Type B pancreatic cell (in vitro differentiated cells): ENCODE data around the gene FNDC1. TPM values are rescaled to one million over a fixed set of nuclear protein-coding genes. Genes with fewer than 3 reads are reported as not detected.

ENCODE experiments used
- DNase-seq: peaks from one replicate; pipeline ENCODE4 v3.0.0; 2021; ENCODE audit warnings: mixed read lengths; ENCODE audit not compliant: unreplicated experiment; ENCODE audit errors: extremely low spot score
- H3K27ac Mint-ChIP-seq: 2 replicates; pipeline ENCODE4 v1.8.0; 2021; ENCODE audit warnings: mild to moderate bottlenecking, mixed read lengths
- H3K27me3 Mint-ChIP-seq: 2 replicates; pipeline ENCODE4 v1.8.0; 2021; ENCODE audit warnings: mixed read lengths
- H3K36me3 Mint-ChIP-seq: 2 replicates; pipeline ENCODE4 v1.8.0; 2021; ENCODE audit warnings: mixed read lengths
- H3K4me1 Mint-ChIP-seq: one replicate; pipeline ENCODE4 v1.8.0; 2021; ENCODE audit warnings: mixed read lengths; ENCODE audit not compliant: unreplicated experiment
- H3K4me3 Mint-ChIP-seq: 2 replicates; pipeline ENCODE4 v1.8.0; 2021; ENCODE audit warnings: mild to moderate bottlenecking, mixed read lengths
- H3K9me3 Mint-ChIP-seq: 2 replicates; pipeline ENCODE4 v1.8.0; 2021; ENCODE audit warnings: mixed read lengths
- total RNA-seq: library from RNA; stranded (reverse); gene quantifications from 2 replicates; pipeline ENCODE4 v1.2.1, GENCODE V29; 2021; ENCODE audit warnings: low replicate concordance
- TF ChIP-seq, protein P1 (sequence below): fragments of 200-600 bp; sonication (generic); conservative IDR thresholded peaks from 2 replicates; pipeline ENCODE4 v1.5.0; 2021; ENCODE audit warnings: antibody characterized with exemption, mild to moderate bottlenecking

Gene FNDC1
- total RNA-seq, 1 donor from 2014 or later, result 1.7 TPM

DNA sequence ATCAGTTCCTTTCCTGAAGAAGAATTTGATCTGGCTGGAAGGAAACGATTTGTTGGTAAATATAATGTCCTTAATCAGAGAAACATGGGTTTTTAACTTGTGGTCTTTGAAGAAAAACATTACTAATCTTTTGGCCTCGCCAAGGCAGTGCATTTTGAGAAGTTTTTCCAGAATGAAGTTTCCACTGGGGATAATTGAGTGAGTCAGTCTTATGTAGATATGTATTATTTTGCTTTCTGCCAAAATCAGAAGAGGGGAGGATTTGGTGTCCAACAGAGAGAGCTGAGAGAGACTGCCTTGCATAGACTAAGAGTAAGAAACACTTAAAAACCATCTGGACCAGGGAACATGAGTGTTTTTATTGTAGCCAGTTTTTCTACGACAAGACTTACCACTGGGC lies 79.9 kb downstream of the FNDC1 start:
- Mint-ChIP-seq H3K27me3 (peaks cover 13% of the 10 kb centered on the region), H3K4me3 (no peak overlapping the region), H3K4me1 (peaks cover 5% of the 10 kb centered on the region), H3K27ac (no peak overlapping the region), H3K36me3 (no peaks in the 10 kb centered on the region), H3K9me3 (no peaks in the 10 kb centered on the region)
- TF ChIP-seq, protein P1, sequence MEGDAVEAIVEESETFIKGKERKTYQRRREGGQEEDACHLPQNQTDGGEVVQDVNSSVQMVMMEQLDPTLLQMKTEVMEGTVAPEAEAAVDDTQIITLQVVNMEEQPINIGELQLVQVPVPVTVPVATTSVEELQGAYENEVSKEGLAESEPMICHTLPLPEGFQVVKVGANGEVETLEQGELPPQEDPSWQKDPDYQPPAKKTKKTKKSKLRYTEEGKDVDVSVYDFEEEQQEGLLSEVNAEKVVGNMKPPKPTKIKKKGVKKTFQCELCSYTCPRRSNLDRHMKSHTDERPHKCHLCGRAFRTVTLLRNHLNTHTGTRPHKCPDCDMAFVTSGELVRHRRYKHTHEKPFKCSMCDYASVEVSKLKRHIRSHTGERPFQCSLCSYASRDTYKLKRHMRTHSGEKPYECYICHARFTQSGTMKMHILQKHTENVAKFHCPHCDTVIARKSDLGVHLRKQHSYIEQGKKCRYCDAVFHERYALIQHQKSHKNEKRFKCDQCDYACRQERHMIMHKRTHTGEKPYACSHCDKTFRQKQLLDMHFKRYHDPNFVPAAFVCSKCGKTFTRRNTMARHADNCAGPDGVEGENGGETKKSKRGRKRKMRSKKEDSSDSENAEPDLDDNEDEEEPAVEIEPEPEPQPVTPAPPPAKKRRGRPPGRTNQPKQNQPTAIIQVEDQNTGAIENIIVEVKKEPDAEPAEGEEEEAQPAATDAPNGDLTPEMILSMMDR, result no peak
- no peak for DNase-seq

DNA sequence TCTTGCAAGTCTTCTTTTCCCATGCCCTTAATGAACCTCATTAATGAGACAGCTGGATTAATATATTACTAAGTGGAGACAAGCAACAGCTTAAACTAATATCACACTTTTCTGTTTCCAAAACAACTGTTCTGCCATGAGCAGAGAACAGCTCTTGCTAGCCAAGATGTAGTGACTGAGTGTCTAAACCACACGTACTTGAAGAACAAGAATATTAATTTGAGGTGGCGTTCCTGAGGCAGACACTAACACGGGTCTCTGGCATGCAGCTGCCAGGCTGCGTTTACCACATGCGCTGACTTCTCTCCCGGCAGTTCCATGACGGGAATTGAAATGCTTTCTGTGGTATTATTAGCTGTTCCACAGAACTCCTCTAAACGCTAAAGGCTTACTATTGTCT lies 80.6 kb downstream of the FNDC1 start:
- Mint-ChIP-seq H3K27me3 (peaks cover 13% of the 10 kb centered on the region), H3K9me3 (no peaks in the 10 kb centered on the region), H3K36me3 (no peaks in the 10 kb centered on the region), H3K27ac (no peak overlapping the region), H3K4me1 (peaks cover 5% of the 10 kb centered on the region), H3K4me3 (no peak overlapping the region)
- DNase-seq, result no peak
- TF ChIP-seq, protein P1, result no peak

DNA sequence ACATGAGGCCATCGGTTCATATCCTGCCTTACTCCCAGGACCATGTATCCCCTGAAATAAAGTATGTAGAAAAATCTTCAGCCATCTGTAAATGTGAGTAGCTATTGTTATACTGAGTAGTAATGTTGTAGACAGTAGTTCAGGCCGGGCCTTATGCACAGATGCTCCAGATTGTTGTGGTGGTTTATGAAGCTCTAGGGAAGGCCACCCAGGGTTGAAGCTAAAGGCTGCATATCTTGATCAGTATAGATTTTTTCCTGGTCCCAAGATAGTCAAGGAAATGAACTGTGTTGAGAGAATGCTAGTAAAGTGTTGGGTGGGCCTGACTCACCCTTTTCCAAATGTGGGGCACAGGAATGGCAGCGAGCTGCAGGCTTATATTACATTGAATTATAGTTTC lies 81.4 kb downstream of the FNDC1 start:
- H3K4me1 Mint-ChIP-seq, result peaks cover 5% of the 10 kb centered on the region
- peaks cover 14% of the 10 kb centered on the region for H3K27me3 Mint-ChIP-seq
- no peak overlapping the region for H3K4me3 Mint-ChIP-seq
- no peaks in the 10 kb centered on the region for H3K36me3 Mint-ChIP-seq
- no peaks in the 10 kb centered on the region for H3K9me3 Mint-ChIP-seq
- DNase-seq, result no peak
- no peak overlapping the region for H3K27ac Mint-ChIP-seq
- TF ChIP-seq, protein P1, result no peak

DNA sequence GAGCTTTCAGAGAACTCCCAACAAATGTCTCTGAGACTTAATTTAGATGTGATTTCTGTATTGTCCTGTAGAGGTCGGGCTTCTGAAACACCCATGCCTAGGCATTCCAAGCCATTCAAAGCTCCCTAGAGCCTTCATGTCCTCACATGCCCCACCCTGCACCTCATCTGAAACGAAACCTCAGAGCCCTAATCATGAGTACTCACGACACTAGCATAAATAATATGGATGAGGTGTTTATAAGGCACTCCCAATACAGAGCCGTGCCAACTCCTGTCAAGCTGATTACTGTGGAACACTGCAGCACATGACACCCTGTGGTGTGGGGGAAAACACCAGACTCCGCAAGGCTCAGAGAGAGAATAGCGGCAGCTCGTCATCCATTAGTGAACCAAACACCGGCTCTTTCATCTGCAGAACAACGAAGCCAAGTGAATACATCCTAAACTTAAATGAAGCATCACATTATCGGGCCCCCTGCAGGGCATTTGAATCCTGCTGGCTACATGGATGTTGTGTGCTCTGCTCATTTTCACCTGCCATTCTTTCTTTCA lies 83.8 kb downstream of the FNDC1 start:
- peak overlapping the region; percentile 38 for H3K27ac Mint-ChIP-seq
- H3K4me3 Mint-ChIP-seq, result peak overlapping the region; percentile 65
- no peaks in the 10 kb centered on the region for H3K36me3 Mint-ChIP-seq
- peaks cover 22% of the 10 kb centered on the region for H3K27me3 Mint-ChIP-seq
- no peak for DNase-seq
- H3K4me1 Mint-ChIP-seq, result peaks cover 5% of the 10 kb centered on the region
- TF ChIP-seq, protein P1, result peak; percentile 78
- no peaks in the 10 kb centered on the region for H3K9me3 Mint-ChIP-seq

DNA sequence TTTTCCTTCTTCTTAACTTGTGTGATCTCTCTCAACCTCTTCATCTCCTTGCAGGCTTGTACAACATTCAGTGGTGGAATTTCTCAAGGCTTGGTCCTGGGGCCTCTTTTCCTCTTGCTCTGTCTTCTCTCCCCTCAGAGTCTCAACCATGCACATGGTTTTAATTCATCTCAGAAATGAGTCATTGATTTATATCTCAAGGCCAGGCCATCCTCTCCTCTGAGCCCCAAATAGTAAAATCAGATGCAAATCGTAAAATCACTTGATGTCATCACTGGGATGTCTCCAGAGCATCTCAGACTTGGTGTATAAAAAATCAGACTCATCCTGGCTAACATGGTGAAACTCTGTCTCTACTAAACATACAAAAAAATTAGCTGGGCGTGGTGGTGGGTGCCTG lies 85.0 kb downstream of the FNDC1 start:
- DNase-seq, result no peak
- no peaks in the 10 kb centered on the region for H3K36me3 Mint-ChIP-seq
- H3K9me3 Mint-ChIP-seq, result no peaks in the 10 kb centered on the region
- peaks cover 17% of the 10 kb centered on the region for H3K27me3 Mint-ChIP-seq
- no peak overlapping the region for H3K27ac Mint-ChIP-seq
- peaks cover 5% of the 10 kb centered on the region for H3K4me1 Mint-ChIP-seq
- TF ChIP-seq, protein P1, result no peak
- H3K4me3 Mint-ChIP-seq, result no peak overlapping the region

DNA sequence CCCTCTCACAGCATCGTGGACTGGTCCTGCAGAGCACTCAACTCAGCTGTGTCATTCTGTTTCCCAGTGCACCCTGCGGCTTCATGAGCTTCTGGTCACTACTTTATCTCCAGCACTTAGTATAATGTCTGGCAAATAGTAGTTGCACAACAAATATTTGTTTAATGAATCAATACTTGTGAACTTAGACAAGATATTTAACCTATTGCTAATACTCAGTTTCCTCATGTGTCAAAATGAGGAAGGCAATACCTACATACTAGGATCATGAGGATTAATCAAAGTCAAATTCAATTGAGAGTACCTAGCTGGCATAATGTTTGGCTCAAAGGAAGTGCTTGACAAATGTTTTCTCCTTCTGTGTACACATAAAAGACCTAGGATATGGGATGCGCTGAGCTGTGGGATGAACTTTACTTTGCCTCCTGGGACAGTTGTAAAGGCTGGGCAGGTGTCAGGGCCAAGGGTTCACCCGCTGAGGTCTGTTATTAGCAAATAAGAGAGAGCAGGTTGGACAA lies 86.3 kb downstream of the FNDC1 start:
- no peaks in the 10 kb centered on the region for H3K9me3 Mint-ChIP-seq
- DNase-seq, result no peak

More for the DNA sequence above, 86.3 kb downstream of the FNDC1 start:
- TF ChIP-seq, protein P1, result no peak
- no peaks in the 10 kb centered on the region for H3K36me3 Mint-ChIP-seq
- H3K4me1 Mint-ChIP-seq, result peaks cover 5% of the 10 kb centered on the region
- peaks cover 19% of the 10 kb centered on the region for H3K27me3 Mint-ChIP-seq
- no peak overlapping the region for H3K4me3 Mint-ChIP-seq
- no peak overlapping the region for H3K27ac Mint-ChIP-seq
